IPS-20b (cell line): ENCODE measurements around the gene TPGS1.
A peak's percentile ranks its signal among the peaks of the same experiment; 100 is the strongest.

Experiments
- H3K27ac ChIP-seq: one replicate; pipeline ENCODE4 v1.5.1; 2013; ENCODE audit warnings: low read length
- H3K27me3 ChIP-seq: 2 replicates; pipeline ENCODE4 v1.6.1; 2013; ENCODE audit warnings: mild to moderate bottlenecking, low read length, inconsistent platforms; ENCODE audit not compliant: insufficient read depth
- H3K36me3 ChIP-seq: 2 replicates; pipeline ENCODE4 v1.6.1; 2013; ENCODE audit warnings: low read depth, mild to moderate bottlenecking, inconsistent platforms, low read length, moderate library complexity; ENCODE audit not compliant: insufficient read depth
- H3K4me1 ChIP-seq: 2 replicates; pipeline ENCODE4 v1.6.1; 2013; ENCODE audit warnings: mild to moderate bottlenecking, control low read depth, inconsistent platforms, low read length, moderate library complexity; ENCODE audit not compliant: insufficient read depth
- H3K4me3 ChIP-seq: 2 replicates; pipeline ENCODE4 v1.5.1; 2013; ENCODE audit warnings: mild to moderate bottlenecking, low read length, inconsistent platforms
- H3K9ac ChIP-seq: 2 replicates; pipeline ENCODE4 v1.6.1; 2013; ENCODE audit warnings: low read depth, mild to moderate bottlenecking, inconsistent platforms, low read length, moderate library complexity
- H3K9me3 ChIP-seq: 2 replicates; pipeline ENCODE4 v1.6.1; 2013; ENCODE audit warnings: mild to moderate bottlenecking, low read depth, low read length, inconsistent platforms; ENCODE audit not compliant: insufficient read depth

The TPGS1 gene

GRCh38 chr19:493391-494170, 13.7 kb upstream of the TPGS1 start:
- Histone ChIP-seq H3K4me3 (no peak overlapping the region), H3K36me3 (no peaks in the 10 kb centered on the region), H3K4me1 (no peaks in the 10 kb centered on the region; the same call in 1 of the 2 replicates), H3K27ac (no peak overlapping the region), H3K9me3 (no peaks in the 10 kb centered on the region), H3K27me3 (peaks cover 20% of the 10 kb centered on the region), H3K9ac (no peak overlapping the region)

- no peak overlapping the region for H3K27ac ChIP-seq
- no peaks in the 10 kb centered on the region for H3K36me3 ChIP-seq
- no peak overlapping the region for H3K4me3 ChIP-seq
- H3K27me3 ChIP-seq: peaks cover 28% of the 10 kb centered on the region
- H3K9ac ChIP-seq: no peak overlapping the region
- H3K9me3 ChIP-seq: no peaks in the 10 kb centered on the region
- no peaks in the 10 kb centered on the region; the same call in 1 of the 2 replicates for H3K4me1 ChIP-seq
Observed at GRCh38 chr19:494171-495080, 12.9 kb upstream of the TPGS1 start.

- no peak overlapping the region for H3K9ac ChIP-seq
- no peak overlapping the region for H3K27ac ChIP-seq
- H3K9me3 ChIP-seq: no peaks in the 10 kb centered on the region
- peaks cover 34% of the 10 kb centered on the region for H3K27me3 ChIP-seq
- H3K36me3 ChIP-seq: no peaks in the 10 kb centered on the region
- H3K4me1 ChIP-seq: no peaks in the 10 kb centered on the region; the same call in 1 of the 2 replicates
- H3K4me3 ChIP-seq: no peak overlapping the region
Observed at GRCh38 chr19:495081-495401, 12.3 kb upstream of the TPGS1 start.

- Histone ChIP-seq H3K27ac (no peak overlapping the region), H3K4me3 (peak overlapping the region; percentile 26; the same call in 1 of the 2 replicates), H3K9ac (no peak overlapping the region), H3K9me3 (no peaks in the 10 kb centered on the region), H3K27me3 (peaks cover 39% of the 10 kb centered on the region), H3K36me3 (no peaks in the 10 kb centered on the region), H3K4me1 (no peaks in the 10 kb centered on the region)
Observed at GRCh38 chr19:495402-496111, 11.7 kb upstream of the TPGS1 start.

GRCh38 chr19:496112-496665, 11.1 kb upstream of the TPGS1 start, which contains the start of gene MADCAM1:
Gene MADCAM1 (plus strand): TSS chr19:496486. CDS start chr19:496500, 14 bp downstream.
- no peaks in the 10 kb centered on the region for H3K36me3 ChIP-seq
- peaks cover 39% of the 10 kb centered on the region for H3K27me3 ChIP-seq
- no peak within 1 kb of the TSS for H3K9ac ChIP-seq
- H3K4me3 ChIP-seq: peak within 1 kb of the TSS; percentile 50; the same call in 1 of the 2 replicates
- H3K27ac ChIP-seq: no peak within 1 kb of the TSS
- no peaks in the 10 kb centered on the region for H3K4me1 ChIP-seq
- H3K9me3 ChIP-seq: no peaks in the 10 kb centered on the region

GRCh38 chr19:496986-497385, 10.3 kb upstream of the TPGS1 start:
- Histone ChIP-seq H3K27ac (no peak overlapping the region), H3K27me3 (peaks cover 39% of the 10 kb centered on the region), H3K9ac (no peak overlapping the region), H3K9me3 (no peaks in the 10 kb centered on the region), H3K36me3 (no peaks in the 10 kb centered on the region), H3K4me3 (no peak overlapping the region; the same call in 1 of the 2 replicates), H3K4me1 (no peaks in the 10 kb centered on the region)

GRCh38 chr19:497491-497868, 9.8 kb upstream of the TPGS1 start:
- H3K27ac ChIP-seq: no peak overlapping the region
- H3K27me3 ChIP-seq: peaks cover 39% of the 10 kb centered on the region
- no peak overlapping the region for H3K9ac ChIP-seq
- no peaks in the 10 kb centered on the region for H3K9me3 ChIP-seq
- H3K36me3 ChIP-seq: no peaks in the 10 kb centered on the region
- H3K4me1 ChIP-seq: no peaks in the 10 kb centered on the region
- H3K4me3 ChIP-seq: peak overlapping the region; percentile 50; the same call in 1 of the 2 replicates

- Histone ChIP-seq H3K4me3 (peak overlapping the region; percentile 50; the same call in 1 of the 2 replicates), H3K9ac (no peak overlapping the region), H3K27me3 (peaks cover 39% of the 10 kb centered on the region), H3K4me1 (no peaks in the 10 kb centered on the region), H3K36me3 (no peaks in the 10 kb centered on the region), H3K9me3 (no peaks in the 10 kb centered on the region), H3K27ac (no peak overlapping the region)
Observed at GRCh38 chr19:497869-498510, 9.3 kb upstream of the TPGS1 start.

GRCh38 chr19:498511-498891, 8.8 kb upstream of the TPGS1 start:
- Histone ChIP-seq H3K4me3 (peak overlapping the region; percentile 50; the same call in 1 of the 2 replicates), H3K36me3 (no peaks in the 10 kb centered on the region), H3K27me3 (peaks cover 39% of the 10 kb centered on the region), H3K27ac (no peak overlapping the region), H3K9ac (no peak overlapping the region), H3K9me3 (no peaks in the 10 kb centered on the region), H3K4me1 (no peaks in the 10 kb centered on the region)

- no peak overlapping the region for H3K4me3 ChIP-seq
- no peaks in the 10 kb centered on the region for H3K4me1 ChIP-seq
- no peaks in the 10 kb centered on the region for H3K36me3 ChIP-seq
- H3K27me3 ChIP-seq: peaks cover 39% of the 10 kb centered on the region
- no peak overlapping the region for H3K27ac ChIP-seq
- H3K9ac ChIP-seq: no peak overlapping the region
- no peaks in the 10 kb centered on the region for H3K9me3 ChIP-seq
Observed at GRCh38 chr19:498977-499623, 8.2 kb upstream of the TPGS1 start.
